Measurements from ENCODE around the gene PTTG1. TPM values are rescaled to one million over a fixed set of nuclear protein-coding genes. Genes with fewer than 3 reads are reported as not detected.
A peak's percentile ranks its signal among the peaks of the same experiment; 100 is the strongest.

PTTG1 gene
- total and polyA plus RNA-seq, 2 of the 8 experiments (the other 6 are each of a cell fraction or from before 2014, with no cell fraction given), result 240 to 478 TPM

DNA sequence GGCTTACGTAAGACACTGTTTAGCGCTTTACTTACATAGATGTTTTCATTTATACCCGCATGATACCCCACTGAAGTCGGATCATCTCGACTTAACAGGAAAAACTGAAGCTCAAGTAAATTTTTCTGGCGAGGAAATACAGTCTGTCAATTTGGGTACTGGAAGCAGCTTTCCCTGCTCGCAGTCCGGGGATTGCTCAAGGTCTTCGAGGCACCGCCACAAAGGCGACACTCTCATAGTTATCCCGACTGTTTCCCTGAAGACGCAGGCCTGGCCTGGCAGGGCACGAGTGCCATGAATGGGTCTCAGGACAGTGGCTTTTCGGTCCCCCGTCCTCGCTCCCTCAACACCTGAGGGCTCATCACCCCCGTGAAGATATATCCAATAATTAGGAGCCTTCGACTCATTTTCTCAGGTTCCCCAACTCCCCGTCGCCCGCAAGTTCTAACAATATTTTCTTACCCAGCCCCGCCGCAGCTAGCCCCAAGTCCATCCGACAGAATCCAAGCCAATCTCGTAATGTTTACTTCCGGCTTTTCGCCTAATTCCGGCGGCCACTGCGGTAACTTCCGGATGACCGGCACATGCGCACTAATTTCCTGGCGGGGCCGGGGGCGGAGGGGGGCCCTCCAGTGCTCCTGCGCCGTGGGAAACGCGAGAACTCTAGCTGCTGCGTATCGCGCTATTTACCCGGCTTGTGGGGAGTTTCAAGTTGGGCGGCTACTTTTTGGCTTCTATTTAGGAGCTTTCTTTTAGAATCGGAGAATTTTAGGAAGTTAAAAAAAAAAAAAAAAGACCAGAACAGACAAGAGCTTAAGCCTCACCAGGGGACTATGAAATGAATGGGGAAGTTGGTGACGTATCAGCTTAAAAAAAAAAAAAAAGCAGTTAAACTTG is 2.8 kb upstream of the PTTG1 start, which contains the start of gene SLU7:
Gene SLU7, minus strand, starts transcription at position 521 of the 897 bp plus-strand sequence. CDS start 3,787 bp downstream, outside the sequence.
- 2% methylated on average over 47 of the region's 48 CpGs; no CpG with 5 or more reads in 1 of the 2 experiments for WGBS, 2 experiments (ENCODE audit: extremely low coverage in 1 of 2, insufficient coverage in 1 of 2, insufficient read length in 1 of 2, insufficient replicate concordance in 2 of 2, low coverage in 1 of 2, low lambda C conversion rate in 2 of 2, missing lambda C conversion rate in 1 of 2)
- Histone ChIP-seq H4K91ac (replicated peaks; ENCODE audit: insufficient read length, low read length) (no peak within 1 kb of the TSS), H4K8ac (ENCODE audit: extremely low read depth, insufficient read depth, low read length) (peak within 1 kb of the TSS; percentile 99), H3K4me3 (ENCODE audit: extremely low read depth in 1 of 4, insufficient read depth in 2 of 4, low read depth in 3 of 4, low read length in 4 of 4) (peak within 1 kb of the TSS; percentile 83 to 95 (median 94)), H3K9me3 (ENCODE audit: insufficient read depth in 2 of 2, low read depth in 1 of 2, low read length in 1 of 2) (no peaks in the 10 kb centered on the region), H2BK5ac (ENCODE audit: low read depth, low read length) (peak within 1 kb of the TSS; percentile 35), H4K20me1 (replicated peaks in 1 of 2; ENCODE audit: control insufficient read depth in 1 of 2, insufficient read depth in 2 of 2, low read length in 2 of 2) (peaks cover 0 to 3% of the 10 kb centered on the region in 2 experiments), H3K36me3 (ENCODE audit: control insufficient read depth in 2 of 4, insufficient read depth in 4 of 4, low read length in 3 of 4) (peaks cover 0 to 17% (median 12%) of the 10 kb centered on the region in 4 experiments; a peak in 5 of 8 replicates), H3K27me3 (replicated peaks in 1 of 4; ENCODE audit: control insufficient read depth in 3 of 4, extremely low read depth in 1 of 4, insufficient read depth in 3 of 4, low read length in 3 of 4) (no peaks in the 10 kb centered on the region), H3K79me1 (ENCODE audit: low read depth, low read length) (peaks cover 2% of the 10 kb centered on the region; the same call in 1 of the 2 replicates), H3K4ac (replicated peaks; ENCODE audit: insufficient read length, low read depth, low read length) (peak within 1 kb of the TSS; percentile 91), H3K23ac (ENCODE audit: insufficient read length) (no peak within 1 kb of the TSS), H2AK5ac (ENCODE audit: low read depth, low read length) (no peak within 1 kb of the TSS), H2BK20ac (ENCODE audit: low read length) (no peak within 1 kb of the TSS), H3K79me2 (ENCODE audit: control insufficient read depth in 1 of 2, insufficient read depth in 2 of 2, low read length in 2 of 2) (peaks cover 9 to 47% of the 10 kb centered on the region in 2 experiments), H3K18ac (ENCODE audit: extremely low read depth, low read length) (0 out of 2 replicates have a peak within 1 kb of the TSS, but pooled peaks have one; percentile 9), H2BK12ac (ENCODE audit: low read depth, low read length) (no peak within 1 kb of the TSS; the same call in 1 of the 2 replicates), H3K4me1 (replicated peaks in 1 of 4; ENCODE audit: control insufficient read depth in 3 of 4, insufficient read depth in 4 of 4, low read length in 3 of 4) (peaks cover 0 to 8% (median 4%) of the 10 kb centered on the region in 4 experiments; a peak in 3 of 7 replicates), H2AFZ (ENCODE audit: low read length) (0 out of 2 replicates have a peak within 1 kb of the TSS, but pooled peaks have one; percentile 36), H3K14ac (ENCODE audit: insufficient read length) (no peak within 1 kb of the TSS), H4K5ac (ENCODE audit: insufficient read length, low read depth, low read length) (peak within 1 kb of the TSS; percentile 71), H3K4me2 (ENCODE audit: insufficient read depth in 1 of 2, low read depth in 2 of 2, low read length in 2 of 2) (peak within 1 kb of the TSS; percentile 77 to 91), H3K23me2 (ENCODE audit: low read depth, low read length) (peaks cover 5% of the 10 kb centered on the region), H2BK15ac (ENCODE audit: low read length) (no peak within 1 kb of the TSS), H3K56ac (replicated peaks; ENCODE audit: insufficient read length, low read depth, low read length) (no peak within 1 kb of the TSS), H3K9ac (replicated peaks in 1 of 4; ENCODE audit: extremely low read depth in 1 of 4, low read depth in 3 of 4, low read length in 3 of 4) (peak within 1 kb of the TSS; percentile 56 to 93 (median 86)), H3K27ac (ENCODE audit: low read depth, low read length) (peak within 1 kb of the TSS; percentile 60; the same call in 1 of the 2 replicates), H2BK120ac (replicated peaks; ENCODE audit: low read depth, low read length) (no peak within 1 kb of the TSS)
- DNase-seq (ENCODE audit: low read depth in 1 of 2, low spot score in 2 of 2), result peak; percentile 71 to 94
- POLR2A ChIA-PET (ENCODE audit: partially characterized antibody), result interaction anchor here (0.5 to 0.9 kb wide), 5 partner anchors 9 to 1311 kb away, joined by 3 to 5 read pairs (median 3); partner anchors contain the start of gene FAM200C
- FAIRE-seq, result no peak
- CTCF ChIA-PET (ENCODE audit: partially characterized antibody), result interaction anchor here (0.7 to 1.5 kb wide), 4 partner anchors 20 to 407 kb away, joined by 3 to 8 read pairs (median 4); no protein-coding TSS in a partner anchor
- TF ChIP-seq SAP30 (IDR thresholded peaks at IDR 0.05; ENCODE audit: insufficient read depth, insufficient replicate concordance, low read length) (peak; percentile 89), SRF (IDR thresholded peaks at IDR 0.05; ENCODE audit: low read depth, low read length) (no peak), CHD2 (IDR thresholded peaks at IDR 0.05; ENCODE audit: low read length) (peak; percentile 96), EGR1 (IDR thresholded peaks at IDR 0.05; ENCODE audit: borderline replicate concordance, low read depth, low read length) (peak; percentile 86), SP2 (IDR thresholded peaks at IDR 0.05; ENCODE audit: low read length) (no peak), RFX5 (IDR thresholded peaks at IDR 0.05; ENCODE audit: borderline replicate concordance, low read depth, low read length) (no peak), BCL11A (IDR thresholded peaks at IDR 0.05; ENCODE audit: low read depth in 2 of 2, low read length in 2 of 2) (no peak), POLR2AphosphoS5 (IDR thresholded peaks at IDR 0.05; ENCODE audit: low read depth, low read length) (peak; percentile 69), SIN3A (conservative IDR thresholded peaks at IDR 0.05 in 1 of 2, IDR thresholded peaks at IDR 0.05 in 1 of 2; ENCODE audit: low read depth in 1 of 2, low read length in 2 of 2) (peak; percentile 34 to 86; a peak in 3 of 4 replicates), BACH1 (IDR thresholded peaks at IDR 0.05; ENCODE audit: low read length) (0 out of 2 replicates have a peak, but pooled peaks have one; percentile 15), JUND (IDR thresholded peaks at IDR 0.05; ENCODE audit: low read length) (peak; percentile 19; the same call in 1 of the 2 replicates)
